HCT116 (cell line): ENCODE measurements around the gene KCNS3. TPM values are rescaled to one million over a fixed set of nuclear protein-coding genes. Genes with fewer than 3 reads are reported as not detected.

ENCODE experiments used
- ATAC-seq: fragments of 200-7000 bp; cut with Tn5 transposase; 2 replicates; pipeline ENCODE4 v1.9.1; 2020; ENCODE audit warnings: mild to moderate bottlenecking, moderate library complexity
- BruUV-seq: library from RNA; stranded (reverse); fragments of 400-500 nt; replicated peaks from 2 replicates; lab custom pipeline; 2021; lab: Mats Ljungman, UMichigan
- CTCF ChIA-PET: fragments of 300-600 bp; sonication (Branson Sonifier 250); formaldehyde crosslinking; loops from one replicate; lab custom pipeline; 2021; ENCODE audit warnings: antibody characterized with exemption; lab: Charles Lee
- POLR2A ChIA-PET: fragments of 300-600, 350-600 bp; sonication (Branson Sonifier 250); formaldehyde crosslinking; loops from one replicate; lab custom pipeline; 2021; ENCODE audit warnings: antibody characterized with exemption; lab: Charles Lee
- RAD21 ChIA-PET, 2 experiments: fragments of 300-600 bp; sonication (Branson Sonifier 250); formaldehyde crosslinking; loops; one replicate each; lab custom pipeline; 2023; ENCODE audit warnings: low total read pairs in 2 of 2; ENCODE audit not compliant: uncharacterized antibody in 2 of 2, unreplicated experiment in 2 of 2, low non-redundant PET in 1 of 2; lab: Charles Lee
- DNase-seq: peaks from one replicate; pipeline ENCODE4 v3.0.0-alpha.2; 2010; ENCODE audit warnings: low read depth, low spot score
- H2AFZ ChIP-seq: fragments of 200-600 bp; shearing (Covaris generic), sonication (generic); 2 replicates; pipeline ENCODE4 v1.6.1; 2017; ENCODE audit warnings: low read depth, mixed run types, mixed read lengths, antibody characterized with exemption, low read length; ENCODE audit not compliant: poor library complexity, severe bottlenecking
- H3K27ac ChIP-seq: 2 replicates; pipeline ENCODE4 v1.5.1; 2012; ENCODE audit warnings: low read depth, low read length
- H3K27me3 ChIP-seq: fragments of 200-600 bp; sonication (generic); 2 replicates; pipeline ENCODE4 v1.6.1; 2016; ENCODE audit warnings: mixed run types, low read length, mixed read lengths; ENCODE audit not compliant: insufficient read depth
- H3K36me3 ChIP-seq, 2 experiments: fragments of 200-500 bp in 1 of 2; fragments of 200-600 bp in 1 of 2; sonication (Bioruptor generic) in 1 of 2; sonication (generic) in 1 of 2; 2 replicates each; pipeline versions ENCODE4 v1.5.1 to v1.6.1; 2014 to 2016; ENCODE audit warnings: low read length in 2 of 2, inconsistent platforms in 1 of 2, mixed read lengths in 1 of 2, mixed run types in 1 of 2; ENCODE audit not compliant: insufficient read depth in 2 of 2, control insufficient read depth in 1 of 2
- H3K4me1 ChIP-seq, 2 experiments: fragments of 200-600 bp in 1 of 2; sonication (generic) in 1 of 2; 2 replicates each; pipeline versions ENCODE4 v1.5.1 to v1.6.1; 2012 to 2017; ENCODE audit warnings: low read length in 2 of 2, inconsistent platforms in 1 of 2, mild to moderate bottlenecking in 1 of 2, mixed read lengths in 1 of 2, mixed run types in 1 of 2, moderate library complexity in 1 of 2; ENCODE audit not compliant: insufficient read depth in 2 of 2, control insufficient read depth in 1 of 2
- H3K4me2 ChIP-seq: fragments of 200-600 bp; sonication (generic); 2 replicates; pipeline ENCODE4 v1.6.1; 2017; ENCODE audit warnings: mixed run types, low read length, mixed read lengths
- H3K4me3 ChIP-seq, 2 experiments: fragments of 200-600 bp in 1 of 2; sonication (generic) in 1 of 2; replicated peaks in 1 of 2; 2 replicates each; pipeline ENCODE4 v1.5.1; 2011 to 2016; ENCODE audit warnings: low read length in 2 of 2, control low read depth in 1 of 2, low read depth in 1 of 2, mild to moderate bottlenecking in 1 of 2, mixed read lengths in 1 of 2, mixed run types in 1 of 2
- H3K79me2 ChIP-seq: fragments of 200-600 bp; sonication (generic); 2 replicates; pipeline ENCODE4 v1.6.1; 2017; ENCODE audit warnings: mild to moderate bottlenecking, mixed run types, low read length, moderate library complexity, mixed read lengths; ENCODE audit not compliant: insufficient read depth
- H3K9ac ChIP-seq: fragments of 200-600 bp; sonication (generic); 2 replicates; pipeline ENCODE4 v1.6.1; 2016; ENCODE audit warnings: low read length, mixed read lengths
- H3K9me2 ChIP-seq: fragments of 200-600 bp; sonication (generic), shearing (Covaris generic); 2 replicates; pipeline ENCODE4 v1.6.1; 2017; ENCODE audit warnings: mixed run types, mild to moderate bottlenecking, moderate library complexity; ENCODE audit not compliant: insufficient read depth
- H3K9me3 ChIP-seq, 2 experiments: fragments of 200-500 bp in 1 of 2; fragments of 200-600 bp in 1 of 2; sonication (Bioruptor generic) in 1 of 2; sonication (generic) in 1 of 2; 2 replicates each; pipeline ENCODE4 v1.6.1; 2014 to 2017; ENCODE audit warnings: low read length in 2 of 2, mixed read lengths in 2 of 2, inconsistent platforms in 1 of 2, low read depth in 1 of 2, mild to moderate bottlenecking in 1 of 2, mixed run types in 1 of 2, moderate library complexity in 1 of 2; ENCODE audit not compliant: control insufficient read depth in 1 of 2, insufficient read depth in 1 of 2
- H4K20me1 ChIP-seq: fragments of 200-600 bp; sonication (generic), shearing (Covaris generic); 2 replicates; pipeline ENCODE4 v1.6.1; 2017; ENCODE audit warnings: mixed run types, mild to moderate bottlenecking, moderate library complexity; ENCODE audit not compliant: insufficient read depth
- CBX3 ChIP-seq: IDR thresholded peaks from 2 replicates; pipeline ENCODE4 v1.6.1; 2012; ENCODE audit warnings: low read depth
- CEBPB ChIP-seq: IDR thresholded peaks from 2 replicates; pipeline ENCODE4 v1.6.1; 2012; ENCODE audit warnings: low read depth
- CTCF ChIP-seq, 3 experiments: fragments of 200-600 bp in 1 of 3; sonication (generic) in 1 of 3; IDR thresholded peaks in 2 of 3; conservative IDR thresholded peaks in 1 of 3; 2 replicates each; pipeline ENCODE4 v1.5.1; 2012 to 2017; ENCODE audit warnings: low read depth in 2 of 3, low read length in 2 of 3, antibody characterized with exemption in 1 of 3, borderline replicate concordance in 1 of 3, control low read depth in 1 of 3, mild to moderate bottlenecking in 1 of 3, mixed read lengths in 1 of 3, mixed run types in 1 of 3, moderate library complexity in 1 of 3; ENCODE audit not compliant: insufficient read depth in 1 of 3
- EGR1 ChIP-seq: IDR thresholded peaks from 2 replicates; pipeline ENCODE4 v1.6.1; 2012; ENCODE audit warnings: low read depth
- ELF1 ChIP-seq: IDR thresholded peaks from 2 replicates; pipeline ENCODE4 v1.6.1; 2012; ENCODE audit warnings: low read depth, borderline replicate concordance
- FOSL1 ChIP-seq: IDR thresholded peaks from 2 replicates; pipeline ENCODE4 v1.6.1; 2012; ENCODE audit warnings: low read depth
- MAX ChIP-seq: IDR thresholded peaks from 2 replicates; pipeline ENCODE4 v1.6.1; 2012
- REST ChIP-seq: IDR thresholded peaks from 2 replicates; pipeline ENCODE4 v1.6.1; 2012; ENCODE audit warnings: low read depth
- TCF7L2 ChIP-seq: IDR thresholded peaks from 2 replicates; pipeline ENCODE4 v1.7.0; 2011; ENCODE audit warnings: borderline replicate concordance, inconsistent platforms; ENCODE audit not compliant: insufficient read depth, insufficient read length; ENCODE audit errors: extremely low read depth
- YY1 ChIP-seq: IDR thresholded peaks from 2 replicates; pipeline ENCODE4 v1.6.1; 2011; ENCODE audit warnings: low read length, low read depth, moderate library complexity, mild to moderate bottlenecking; ENCODE audit not compliant: insufficient replicate concordance; ENCODE audit errors: extremely low read depth
- ZNF274 ChIP-seq: fragments of 200-500 bp; sonication (Bioruptor generic); IDR thresholded peaks from 2 replicates; pipeline ENCODE4 v1.6.1; 2014; ENCODE audit warnings: mild to moderate bottlenecking, low read depth, low read length, inconsistent platforms
- intact Hi-C: fragments of 100-400 bp; cut with micrococcal nuclease; formaldehyde crosslinking; loops from 2 replicates; pipeline ENCODE4 v1.10.0; 2022
- total RNA-seq: library from RNA; stranded (reverse); gene quantifications from one replicate; pipeline ENCODE4 v1.2.1, GENCODE V29; 2021; ENCODE audit not compliant: unreplicated experiment

Gene KCNS3
- total RNA-seq, 1 experiment from 2014 or later: 5.2 TPM

- RAD21 ChIA-PET: no interaction called here
- POLR2A ChIA-PET: no interaction called here
- no peaks in the 10 kb centered on the region for H4K20me1 ChIP-seq
- no peak overlapping the region for H3K9ac ChIP-seq
- no peaks in the 10 kb centered on the region for H3K9me3 ChIP-seq
- H3K27ac ChIP-seq: no peak overlapping the region
- no peaks in the 10 kb centered on the region for H3K79me2 ChIP-seq
- no peak overlapping the region for H3K4me3 ChIP-seq
- DNase-seq: no peak
- H3K4me2 ChIP-seq: no peak overlapping the region
- ATAC-seq: no peak
- peaks cover 40% of the 10 kb centered on the region for H3K27me3 ChIP-seq
- intact Hi-C loops: no loop called here
- no peaks in the 10 kb centered on the region for H3K36me3 ChIP-seq
- H3K9me2 ChIP-seq: no peaks in the 10 kb centered on the region
- no peak overlapping the region for H2AFZ ChIP-seq
- CTCF ChIA-PET: no interaction called here
- no TSS peak for BruUV-seq
- H3K4me1 ChIP-seq: no peaks in the 10 kb centered on the region
- TF ChIP-seq CEBPB (no peak), FOSL1 (no peak), MAX (no peak), ELF1 (no peak), TCF7L2 (no peak), REST (no peak), YY1 (no peak), CTCF (IDR thresholded peaks at IDR 0.05 in 2 of 3, conservative IDR thresholded peaks at IDR 0.05 in 1 of 3; ENCODE audit: borderline replicate concordance in 1 of 3, insufficient read depth in 1 of 3, low read depth in 2 of 3, low read length in 2 of 3) (no peak), EGR1 (no peak), CBX3 (no peak), ZNF274 (no peak)
These were observed 80.9 kb downstream of the KCNS3 start for GRCh38 chr2:17959356-17959755.
